ENCODE measurements around the gene AIMP2. TPM values are rescaled to one million over a fixed set of nuclear protein-coding genes. Genes with fewer than 3 reads are reported as not detected.
A peak's percentile ranks its signal among the peaks of the same experiment; 100 is the strongest.

The AIMP2 gene
- polyA plus RNA-seq, 3 donors, result 15.7 to 33.5 (median 32.7) TPM

DNA sequence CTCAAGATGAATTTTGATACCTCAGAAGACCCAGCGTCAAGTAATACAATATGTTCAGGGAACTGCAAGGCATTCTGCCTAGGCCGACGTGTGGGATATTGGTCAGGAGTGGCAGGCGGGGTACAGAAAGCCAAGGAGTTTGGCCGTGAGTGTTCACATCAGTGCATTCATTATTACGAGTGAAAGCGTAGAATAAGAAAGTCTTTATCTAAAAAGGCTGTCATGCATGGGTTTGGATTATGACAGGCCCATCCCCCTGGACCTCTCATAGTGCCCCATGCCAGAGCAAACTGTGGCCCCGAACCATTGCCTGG is 7.5 kb downstream of the AIMP2 start:
- no peak for TF ChIP-seq CTCF (IDR thresholded peaks at IDR 0.05)
- DNase-seq, result no peak
- Histone ChIP-seq H3K9ac (ENCODE audit: insufficient read depth, low read length, poor library complexity, severe bottlenecking) (no peak overlapping the region), H3K4me1 (ENCODE audit: control insufficient read depth in 1 of 2, insufficient read depth in 2 of 2, low read length in 2 of 2) (no peaks in the 10 kb centered on the region), H3K27ac (ENCODE audit: low read depth in 1 of 2, low read length in 2 of 2) (no peak overlapping the region), H4K20me1 (ENCODE audit: insufficient read depth, low read length) (no peaks in the 10 kb centered on the region), H3K9me3 (replicated peaks in 1 of 2; ENCODE audit: control insufficient read depth in 1 of 2, insufficient read depth in 1 of 2, low read length in 2 of 2) (no peaks in the 10 kb centered on the region), H3K27me3 (ENCODE audit: control insufficient read depth in 2 of 2, insufficient read depth in 2 of 2, low read length in 2 of 2) (no peaks in the 10 kb centered on the region), H3K79me2 (ENCODE audit: insufficient read depth, low read length) (peaks cover 29% of the 10 kb centered on the region), H2AFZ (ENCODE audit: insufficient read depth, low read depth, low read length, poor library complexity, severe bottlenecking) (no peak overlapping the region), H3K36me3 (replicated peaks in 1 of 2; ENCODE audit: control insufficient read depth in 1 of 2, insufficient read depth in 2 of 2, low read length in 2 of 2) (peaks cover 53 to 80% of the 10 kb centered on the region in 2 donors), H3K4me2 (replicated peaks; ENCODE audit: extremely low read depth, low read length, poor library complexity, severe bottlenecking) (no peak overlapping the region), H3K4me3 (replicated peaks in 1 of 3; ENCODE audit: low read depth in 2 of 3, low read length in 3 of 3) (no peak overlapping the region)
- Mint-ChIP-seq H3K36me3 (peaks cover 64 to 76% of the 10 kb centered on the region in 2 donors), H3K4me1 (peaks cover 4% of the 10 kb centered on the region), H3K27me3 (ENCODE audit: low read depth in 3 of 3) (no peaks in the 10 kb centered on the region), H3K27ac (peak overlapping the region in 3 of 7 donors; percentile 31 to 72 (median 68)), H3K9me3 (peaks cover 0 to 2% (median 0%) of the 10 kb centered on the region in 7 donors), H3K4me3 (no peak overlapping the region)
- intact Hi-C loops (cut with micrococcal nuclease), result no loop called here
- WGBS (ENCODE audit: insufficient coverage), result 97% methylated on average over 7 of the region's 8 CpGs

- Histone ChIP-seq H3K79me2 (ENCODE audit: insufficient read depth, low read length) (peaks cover 42% of the 10 kb centered on the region), H3K4me1 (ENCODE audit: control insufficient read depth in 1 of 2, insufficient read depth in 2 of 2, low read length in 2 of 2) (peaks cover 10 to 12% of the 10 kb centered on the region in 2 donors), H3K27me3 (ENCODE audit: control insufficient read depth in 2 of 2, insufficient read depth in 2 of 2, low read length in 2 of 2) (no peaks in the 10 kb centered on the region), H3K27ac (ENCODE audit: low read depth in 1 of 2, low read length in 2 of 2) (peak overlapping the region in 1 of 2 donors; percentile 4), H4K20me1 (ENCODE audit: insufficient read depth, low read length) (no peaks in the 10 kb centered on the region), H3K4me3 (replicated peaks in 1 of 3; ENCODE audit: low read depth in 2 of 3, low read length in 3 of 3) (no peak overlapping the region), H3K9me3 (replicated peaks in 1 of 2; ENCODE audit: control insufficient read depth in 1 of 2, insufficient read depth in 1 of 2, low read length in 2 of 2) (no peaks in the 10 kb centered on the region), H3K9ac (ENCODE audit: insufficient read depth, low read length, poor library complexity, severe bottlenecking) (no peak overlapping the region), H3K4me2 (replicated peaks; ENCODE audit: extremely low read depth, low read length, poor library complexity, severe bottlenecking) (no peak overlapping the region), H2AFZ (ENCODE audit: insufficient read depth, low read depth, low read length, poor library complexity, severe bottlenecking) (no peak overlapping the region), H3K36me3 (replicated peaks in 1 of 2; ENCODE audit: control insufficient read depth in 1 of 2, insufficient read depth in 2 of 2, low read length in 2 of 2) (peaks cover 80 to 99% of the 10 kb centered on the region in 2 donors)
- Mint-ChIP-seq H3K4me1 (peaks cover 7% of the 10 kb centered on the region), H3K36me3 (peaks cover 80 to 94% of the 10 kb centered on the region in 2 donors), H3K27ac (peak overlapping the region in 4 of 7 donors; percentile 21 to 53 (median 44)), H3K9me3 (no peaks in the 10 kb centered on the region), H3K27me3 (ENCODE audit: low read depth in 3 of 3) (peaks cover 0 to 3% (median 0%) of the 10 kb centered on the region in 3 donors), H3K4me3 (no peak overlapping the region)
- WGBS (ENCODE audit: insufficient coverage), result 96% methylated on average over 6 of the region's 11 CpGs
- DNase-seq, result no peak
- TF ChIP-seq CTCF (IDR thresholded peaks at IDR 0.05), result no peak
- intact Hi-C loops (cut with micrococcal nuclease), result no loop called here
Measured at GRCh38 chr7:6020371-6021286, 11.6 kb downstream of the AIMP2 start.

All from CD14-positive monocyte (primary cell).